OCI-LY1 (cell line): Measurements from ENCODE around the gene SLC4A1AP.

Source experiments
- EZH2 ChIP-seq: fragments of 200-600 bp; sonication (generic), shearing (Covaris generic); IDR thresholded peaks from 2 replicates; pipeline ENCODE4 v1.8.0; 2017; ENCODE audit warnings: borderline replicate concordance, mixed run types, mild to moderate bottlenecking, antibody characterized with exemption, low read length, moderate library complexity, mixed read lengths
- TF ChIP-seq, protein P1 (sequence below): fragments of 200-600 bp; sonication (generic), shearing (Covaris generic); IDR thresholded peaks from 2 replicates; pipeline ENCODE4 v1.5.1; 2017; ENCODE audit warnings: mild to moderate bottlenecking, antibody characterized with exemption, low read length, moderate library complexity, mixed read lengths

DNA sequence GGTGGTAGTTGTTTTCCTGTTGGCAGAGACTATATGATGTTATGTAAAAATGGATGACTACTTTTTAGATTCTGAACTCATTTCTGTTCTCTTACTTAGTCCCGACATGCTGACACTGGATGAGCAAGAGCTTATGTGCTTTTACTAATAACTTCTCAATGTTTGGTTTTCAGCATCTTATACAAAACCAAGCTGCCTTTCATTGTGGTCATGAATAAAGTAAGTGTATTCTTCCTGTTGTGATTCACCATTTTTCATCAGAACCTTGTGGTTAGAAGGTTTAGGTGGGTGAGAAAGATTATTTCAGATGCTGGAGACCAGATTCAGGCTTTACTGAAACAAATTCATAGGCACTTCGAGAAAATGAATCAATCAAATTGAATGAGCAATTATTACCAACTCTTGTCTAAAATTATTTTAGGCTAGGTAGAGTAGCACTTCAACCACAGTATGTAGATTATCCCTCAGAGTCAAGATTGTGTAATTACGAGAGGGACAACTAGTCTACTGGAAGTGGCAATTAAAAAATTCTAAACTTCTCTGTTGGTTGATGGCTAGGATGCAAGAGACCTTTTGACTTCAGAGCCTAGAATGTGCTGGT, 25.6 kb upstream of the SLC4A1AP start:
- TF ChIP-seq, protein P1, sequence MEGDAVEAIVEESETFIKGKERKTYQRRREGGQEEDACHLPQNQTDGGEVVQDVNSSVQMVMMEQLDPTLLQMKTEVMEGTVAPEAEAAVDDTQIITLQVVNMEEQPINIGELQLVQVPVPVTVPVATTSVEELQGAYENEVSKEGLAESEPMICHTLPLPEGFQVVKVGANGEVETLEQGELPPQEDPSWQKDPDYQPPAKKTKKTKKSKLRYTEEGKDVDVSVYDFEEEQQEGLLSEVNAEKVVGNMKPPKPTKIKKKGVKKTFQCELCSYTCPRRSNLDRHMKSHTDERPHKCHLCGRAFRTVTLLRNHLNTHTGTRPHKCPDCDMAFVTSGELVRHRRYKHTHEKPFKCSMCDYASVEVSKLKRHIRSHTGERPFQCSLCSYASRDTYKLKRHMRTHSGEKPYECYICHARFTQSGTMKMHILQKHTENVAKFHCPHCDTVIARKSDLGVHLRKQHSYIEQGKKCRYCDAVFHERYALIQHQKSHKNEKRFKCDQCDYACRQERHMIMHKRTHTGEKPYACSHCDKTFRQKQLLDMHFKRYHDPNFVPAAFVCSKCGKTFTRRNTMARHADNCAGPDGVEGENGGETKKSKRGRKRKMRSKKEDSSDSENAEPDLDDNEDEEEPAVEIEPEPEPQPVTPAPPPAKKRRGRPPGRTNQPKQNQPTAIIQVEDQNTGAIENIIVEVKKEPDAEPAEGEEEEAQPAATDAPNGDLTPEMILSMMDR = no peak
- TF ChIP-seq EZH2 = no peak
